Activated T-cell treated with anti-CD3 and anti-CD28 coated beads, Interleukin-2, amount 50 U/mL, for 4 hours (primary cell): ENCODE data around the gene ATG5. TPM values are rescaled to one million over a fixed set of nuclear protein-coding genes. Genes with fewer than 3 reads are reported as not detected.

ENCODE experiments used
- ATAC-seq, 2 donors: fragments of 200-7000 bp; cut with Tn5 transposase; one replicate each; pipeline ENCODE4 v1.10.0; 2021
- DNase-seq: peaks from one replicate; pipeline ENCODE4 v3.0.0-alpha.2; 2020
- H3K27me3 Mint-ChIP-seq: one replicate; pipeline ENCODE4 v1.8.0; 2021; ENCODE audit warnings: low read depth, mixed read lengths
- H3K36me3 Mint-ChIP-seq: one replicate; pipeline ENCODE4 v1.8.0; 2022; ENCODE audit warnings: mixed read lengths; ENCODE audit not compliant: insufficient read depth
- H3K4me1 Mint-ChIP-seq: one replicate; pipeline ENCODE4 v1.8.0; 2021; ENCODE audit warnings: low read depth, mixed read lengths
- H3K4me3 Mint-ChIP-seq: one replicate; pipeline ENCODE4 v1.8.0; 2021; ENCODE audit warnings: mild to moderate bottlenecking, moderate library complexity, mixed read lengths
- H3K9me3 Mint-ChIP-seq: one replicate; pipeline ENCODE4 v1.8.0; 2021; ENCODE audit warnings: mixed read lengths
- total RNA-seq, 3 donors: library from RNA; stranded (reverse); gene quantifications; one replicate each; pipeline ENCODE4 v1.2.1, GENCODE V29; 2021

ATG5 gene
- total RNA-seq, 3 donors from 2014 or later: 29.3 to 30.2 (median 29.5) TPM

DNA sequence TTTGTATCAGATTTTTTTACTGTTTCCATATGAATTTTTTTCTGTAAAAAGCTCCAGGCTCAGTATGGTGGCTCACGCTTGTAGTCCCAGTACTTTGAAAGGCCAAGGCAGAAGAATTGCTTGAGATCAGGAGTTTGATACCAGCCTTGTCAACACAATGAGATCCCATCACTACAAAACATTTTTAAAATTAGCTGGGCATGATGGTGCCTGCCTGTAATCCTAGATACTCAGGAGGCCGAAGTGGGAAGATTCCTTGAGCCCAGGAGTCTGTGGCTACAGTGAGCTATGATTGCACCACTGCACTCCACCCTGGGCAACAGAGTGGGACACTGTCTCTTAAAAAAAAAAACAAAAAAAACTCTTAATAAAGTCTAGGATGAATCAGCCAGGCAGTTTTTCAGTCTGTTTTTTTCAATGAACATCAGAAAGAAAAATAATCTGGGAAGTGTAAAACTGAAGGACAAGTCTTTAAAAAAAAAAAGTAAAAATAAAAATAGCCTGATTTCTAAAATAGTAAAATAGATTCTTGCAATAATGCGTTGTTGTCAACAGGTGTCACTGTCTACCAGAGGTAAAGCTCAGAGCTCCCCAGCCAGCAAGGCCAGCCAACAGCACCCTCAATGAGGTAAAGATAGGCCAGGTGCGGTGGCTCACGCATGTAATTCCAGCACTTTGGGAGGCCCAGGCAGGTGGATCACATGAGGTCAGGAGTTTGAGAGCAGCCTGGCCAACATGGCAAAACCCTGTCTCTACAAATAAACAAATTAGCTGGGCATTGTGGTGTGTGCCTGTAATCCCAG lies 9.3 kb upstream of the ATG5 start:
- peaks cover 4% of the 10 kb centered on the region for H3K4me1 Mint-ChIP-seq
- no peak overlapping the region for H3K4me3 Mint-ChIP-seq
- H3K36me3 Mint-ChIP-seq: no peaks in the 10 kb centered on the region
- H3K9me3 Mint-ChIP-seq: no peaks in the 10 kb centered on the region
- peaks cover 24% of the 10 kb centered on the region for H3K27me3 Mint-ChIP-seq
- peak; percentile 39 for DNase-seq
- ATAC-seq: peak; percentile 72 to 74

DNA sequence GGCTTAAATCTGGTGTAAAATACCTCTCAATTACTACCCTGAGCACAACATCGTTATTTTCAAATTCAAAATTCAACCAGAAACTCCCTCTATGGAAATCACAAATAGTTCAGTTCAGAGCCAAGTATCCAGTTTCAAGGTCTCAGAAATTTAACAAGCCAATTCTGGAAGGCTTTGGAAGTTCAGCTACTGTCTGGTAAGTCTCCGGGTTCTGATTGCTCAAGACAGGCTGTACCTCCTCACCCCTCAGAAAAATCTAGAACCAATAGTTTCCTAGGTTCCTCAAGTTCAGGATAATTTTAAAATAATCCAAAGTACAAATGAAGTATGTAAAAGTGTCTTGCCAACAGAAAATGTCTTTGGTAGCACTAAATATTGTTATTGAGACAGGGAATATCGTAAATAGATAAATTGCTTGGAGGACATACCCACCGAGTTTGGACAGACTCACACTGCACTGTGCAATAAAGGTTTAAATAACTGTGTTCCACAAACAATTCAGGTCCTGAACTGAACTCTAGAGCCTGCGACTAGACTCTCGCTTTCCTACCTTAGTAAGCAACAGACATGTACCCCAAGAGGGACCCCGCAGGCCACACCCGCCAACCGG lies 729 bp downstream of the ATG5 start:
- peaks cover 6% of the 10 kb centered on the region for H3K36me3 Mint-ChIP-seq
- no peak for DNase-seq
- peaks cover 46% of the 10 kb centered on the region for H3K4me1 Mint-ChIP-seq
- H3K4me3 Mint-ChIP-seq: peak overlapping the region; percentile 99
- H3K27me3 Mint-ChIP-seq: peaks cover 10% of the 10 kb centered on the region
- no peaks in the 10 kb centered on the region for H3K9me3 Mint-ChIP-seq
- no peak for ATAC-seq

DNA sequence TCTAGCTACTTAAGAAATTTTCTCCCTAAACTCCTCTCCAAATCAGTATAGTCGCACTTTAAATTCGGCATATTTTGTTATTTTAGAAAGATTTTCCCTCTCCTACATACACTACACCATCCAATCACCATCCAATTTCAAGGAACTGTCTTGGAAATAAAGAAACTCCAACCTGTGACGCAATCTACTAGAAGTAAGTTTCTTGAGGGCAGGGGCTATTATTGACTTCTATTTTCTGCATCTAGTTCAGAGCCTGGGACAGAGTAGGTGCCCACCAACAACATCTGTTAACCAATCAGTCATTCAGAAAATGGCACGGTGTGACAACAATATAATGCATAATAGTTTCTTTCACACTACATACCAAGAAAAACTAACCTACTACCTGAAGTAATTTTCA lies 3.6 kb downstream of the ATG5 start:
- no peak overlapping the region for H3K4me3 Mint-ChIP-seq
- H3K4me1 Mint-ChIP-seq: peaks cover 64% of the 10 kb centered on the region

DNA sequence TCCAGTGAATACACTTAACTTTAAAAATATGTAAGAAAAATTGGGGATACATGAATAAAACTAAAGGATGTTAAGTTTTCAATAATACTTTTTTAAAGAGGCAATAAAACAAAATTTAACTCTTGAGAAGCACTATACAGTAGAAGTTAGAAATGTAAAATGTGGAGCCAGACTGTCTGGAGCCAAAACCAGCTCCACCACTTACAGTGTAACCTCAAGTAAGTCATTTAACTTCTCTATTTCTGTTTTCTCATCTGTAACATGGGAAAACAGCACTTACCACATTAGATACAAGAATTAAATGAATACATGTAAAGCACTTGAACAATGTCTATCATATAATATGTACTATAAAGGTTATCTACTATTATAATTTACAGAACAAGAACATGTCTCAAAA lies 6.7 kb downstream of the ATG5 start:
- no peaks in the 10 kb centered on the region for H3K27me3 Mint-ChIP-seq
- H3K36me3 Mint-ChIP-seq: peaks cover 23% of the 10 kb centered on the region
- ATAC-seq (no peak), DNase-seq (no peak)
- H3K9me3 Mint-ChIP-seq: no peaks in the 10 kb centered on the region
- peaks cover 67% of the 10 kb centered on the region for H3K4me1 Mint-ChIP-seq
- H3K4me3 Mint-ChIP-seq: no peak overlapping the region

More for the DNA sequence above, 3.6 kb downstream of the ATG5 start:
- peaks cover 10% of the 10 kb centered on the region for H3K36me3 Mint-ChIP-seq
- no peaks in the 10 kb centered on the region for H3K27me3 Mint-ChIP-seq
- DNase-seq (no peak), ATAC-seq (no peak)
- H3K9me3 Mint-ChIP-seq: no peaks in the 10 kb centered on the region

DNA sequence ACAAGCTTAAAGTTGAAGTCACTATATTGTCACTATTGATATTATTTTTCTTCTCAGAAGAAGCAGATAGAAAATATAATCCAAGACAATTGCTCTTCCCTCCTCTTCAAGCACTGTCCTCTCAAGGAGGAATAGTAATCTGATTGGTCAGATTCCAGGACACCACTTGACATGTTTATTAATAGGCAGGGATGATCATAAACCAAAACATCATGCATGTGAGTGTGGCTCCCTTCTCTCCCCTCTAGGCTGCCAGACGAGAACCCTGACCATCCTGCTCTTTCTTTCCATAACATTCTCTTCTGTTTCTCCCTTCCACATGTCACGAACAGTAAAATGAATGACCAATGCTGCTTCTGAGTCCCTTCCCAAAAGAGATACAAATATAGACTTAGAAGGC lies 7.5 kb downstream of the ATG5 start:
- no peaks in the 10 kb centered on the region for H3K27me3 Mint-ChIP-seq
- ATAC-seq (no peak), DNase-seq (no peak)
- H3K4me1 Mint-ChIP-seq: peaks cover 67% of the 10 kb centered on the region
- no peaks in the 10 kb centered on the region for H3K9me3 Mint-ChIP-seq
- H3K36me3 Mint-ChIP-seq: peaks cover 29% of the 10 kb centered on the region
- H3K4me3 Mint-ChIP-seq: no peak overlapping the region

DNA sequence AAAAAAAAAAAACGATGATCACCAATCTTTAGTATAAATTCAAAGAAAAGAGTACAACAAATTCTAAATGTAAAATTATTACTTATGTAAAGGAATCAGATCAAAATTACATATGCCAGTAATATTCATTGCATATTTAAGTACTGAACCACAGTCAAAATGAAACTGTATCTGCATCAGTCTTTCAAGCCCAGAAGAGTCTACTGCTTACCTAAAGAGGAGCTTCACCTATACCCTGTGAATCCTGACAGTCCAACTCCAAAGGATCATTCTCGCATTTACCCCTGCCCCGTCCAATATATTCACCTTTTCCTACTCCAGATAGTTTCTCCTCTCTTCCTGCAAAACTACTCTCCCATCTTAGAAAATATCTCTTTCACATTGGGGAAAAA lies 9.2 kb downstream of the ATG5 start:
- no peak overlapping the region for H3K4me3 Mint-ChIP-seq
- peak; percentile 64 to 71 for ATAC-seq
- DNase-seq: no peak
- H3K9me3 Mint-ChIP-seq: no peaks in the 10 kb centered on the region
- H3K36me3 Mint-ChIP-seq: peaks cover 34% of the 10 kb centered on the region
- peaks cover 69% of the 10 kb centered on the region for H3K4me1 Mint-ChIP-seq
- H3K27me3 Mint-ChIP-seq: no peaks in the 10 kb centered on the region

DNA sequence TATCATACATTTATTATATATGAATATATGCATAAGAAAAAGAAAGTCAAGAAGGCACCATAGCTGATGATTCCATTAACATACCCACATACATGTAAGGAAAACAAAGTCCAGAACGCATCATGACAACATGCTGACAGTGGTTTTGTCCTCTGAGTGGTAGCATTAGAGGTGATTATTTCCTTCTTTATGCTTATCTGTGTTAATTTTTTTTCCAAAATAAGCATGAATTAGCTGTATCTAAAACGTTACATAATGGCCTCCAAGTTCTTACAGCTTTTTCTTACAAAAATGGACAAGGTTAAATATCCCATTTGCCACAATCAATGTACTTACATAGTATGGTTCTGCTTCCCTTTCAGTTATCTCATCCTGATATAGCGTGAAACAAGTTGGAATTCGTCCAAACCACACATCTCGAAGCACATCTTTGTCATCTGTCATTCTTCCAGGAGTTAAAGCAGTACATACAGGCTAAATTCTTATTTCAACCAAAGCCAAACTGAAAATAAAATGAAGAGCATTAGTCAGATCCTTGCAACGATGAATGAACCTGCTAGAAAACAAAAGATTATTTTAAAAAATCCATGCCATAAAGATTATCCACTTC lies 9.7 kb downstream of the ATG5 start:
- peak; percentile 61 to 70 for ATAC-seq
- Mint-ChIP-seq H3K4me3 (no peak overlapping the region), H3K27me3 (no peaks in the 10 kb centered on the region), H3K4me1 (peaks cover 69% of the 10 kb centered on the region), H3K9me3 (no peaks in the 10 kb centered on the region), H3K36me3 (peaks cover 39% of the 10 kb centered on the region)
- DNase-seq: no peak

DNA sequence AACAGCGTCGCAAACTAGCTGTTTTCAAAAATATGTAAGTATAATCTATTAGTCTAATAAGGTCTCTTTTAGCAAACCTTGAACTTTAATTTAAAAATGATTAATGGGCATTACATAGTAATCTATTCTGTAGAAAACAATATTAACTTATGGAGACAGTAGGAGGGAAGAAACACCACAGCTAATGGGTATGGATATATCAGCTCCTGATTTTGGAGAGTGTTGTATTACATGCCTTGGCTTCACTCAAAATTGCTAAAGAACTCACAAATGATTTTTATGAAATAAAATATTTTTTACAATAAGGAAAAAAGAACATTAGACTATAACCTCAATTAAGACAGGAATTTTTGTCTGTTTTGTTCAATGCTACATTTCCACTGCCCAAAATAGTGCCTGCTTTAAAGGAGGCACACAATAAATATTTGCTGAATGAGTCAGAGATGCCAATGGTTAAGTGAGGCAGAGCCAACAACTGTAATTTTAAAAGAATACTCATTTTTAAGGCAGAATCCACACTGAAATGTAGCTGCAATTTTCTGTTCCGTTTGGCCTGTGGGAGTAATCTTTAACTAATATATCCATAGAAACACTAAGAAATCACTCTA lies 15.7 kb downstream of the ATG5 start:
- ATAC-seq (no peak), DNase-seq (no peak)
- Mint-ChIP-seq H3K4me3 (no peak overlapping the region), H3K27me3 (no peaks in the 10 kb centered on the region), H3K9me3 (no peaks in the 10 kb centered on the region), H3K36me3 (peaks cover 38% of the 10 kb centered on the region), H3K4me1 (peaks cover 35% of the 10 kb centered on the region)

DNA sequence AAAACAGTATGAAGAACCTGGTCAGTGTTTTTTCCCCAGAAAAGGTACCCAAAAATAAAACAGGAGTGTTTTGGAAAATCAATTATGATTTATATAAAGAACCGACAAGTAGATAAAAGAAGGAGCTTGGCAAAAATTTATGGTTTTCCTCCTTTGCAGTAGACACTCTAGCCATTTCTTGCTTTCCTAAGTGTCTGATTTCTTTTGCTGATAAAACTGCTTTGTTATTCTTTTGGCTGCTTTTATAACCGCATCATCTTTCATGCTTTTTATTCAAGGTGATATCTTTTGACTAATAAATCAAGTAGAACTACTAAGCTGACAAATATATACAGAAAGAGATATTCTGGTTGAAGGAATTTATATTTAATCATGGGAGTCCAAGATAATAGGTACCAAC lies 16.6 kb downstream of the ATG5 start:
- Mint-ChIP-seq H3K4me3 (no peak overlapping the region), H3K9me3 (no peaks in the 10 kb centered on the region), H3K36me3 (peaks cover 37% of the 10 kb centered on the region), H3K27me3 (no peaks in the 10 kb centered on the region), H3K4me1 (peaks cover 35% of the 10 kb centered on the region)
- DNase-seq (no peak), ATAC-seq (no peak)

DNA sequence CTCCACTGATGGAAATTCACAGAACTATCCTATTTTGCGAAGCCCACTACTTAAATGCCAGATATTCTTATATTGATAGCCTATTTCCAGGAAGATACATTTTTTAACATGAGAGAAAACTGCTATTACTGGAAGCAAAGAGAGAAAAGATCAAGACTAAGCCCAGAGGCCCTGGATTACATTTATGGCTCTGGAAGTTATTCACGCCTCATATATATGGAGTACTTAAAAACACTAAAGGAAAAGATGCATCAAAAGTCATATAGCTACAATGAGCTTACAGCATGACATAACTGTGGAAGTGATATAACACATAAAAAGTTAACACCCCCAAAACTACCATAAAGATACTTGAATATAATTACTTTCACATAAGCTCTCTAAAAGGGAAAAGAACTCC lies 19.8 kb downstream of the ATG5 start:
- Mint-ChIP-seq H3K27me3 (no peaks in the 10 kb centered on the region), H3K4me3 (no peak overlapping the region), H3K36me3 (peaks cover 15% of the 10 kb centered on the region), H3K4me1 (peaks cover 15% of the 10 kb centered on the region), H3K9me3 (no peaks in the 10 kb centered on the region)
- ATAC-seq (no peak), DNase-seq (no peak)

DNA sequence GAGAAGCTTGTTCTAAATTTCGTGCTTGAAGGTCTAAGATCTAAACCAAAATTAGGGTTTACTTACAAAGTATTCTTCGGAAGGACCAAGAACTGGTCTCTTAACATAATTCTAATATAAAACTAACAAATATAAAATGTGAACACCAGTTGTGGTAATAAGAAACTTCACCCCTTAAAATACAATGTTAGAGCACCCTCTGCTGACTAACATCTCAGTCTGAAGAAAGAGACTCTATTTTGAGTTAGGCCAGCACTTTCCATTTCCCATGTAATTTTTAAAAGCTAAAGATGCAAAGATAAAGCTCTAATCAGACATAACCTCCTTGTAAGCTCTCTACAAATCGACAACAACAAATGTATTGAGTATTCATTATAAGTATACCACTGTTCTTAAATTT lies 24.6 kb downstream of the ATG5 start:
- DNase-seq: no peak
- Mint-ChIP-seq H3K4me3 (no peak overlapping the region), H3K4me1 (peaks cover 11% of the 10 kb centered on the region), H3K9me3 (no peaks in the 10 kb centered on the region), H3K36me3 (peaks cover 7% of the 10 kb centered on the region), H3K27me3 (no peaks in the 10 kb centered on the region)
- ATAC-seq: no peak

DNA sequence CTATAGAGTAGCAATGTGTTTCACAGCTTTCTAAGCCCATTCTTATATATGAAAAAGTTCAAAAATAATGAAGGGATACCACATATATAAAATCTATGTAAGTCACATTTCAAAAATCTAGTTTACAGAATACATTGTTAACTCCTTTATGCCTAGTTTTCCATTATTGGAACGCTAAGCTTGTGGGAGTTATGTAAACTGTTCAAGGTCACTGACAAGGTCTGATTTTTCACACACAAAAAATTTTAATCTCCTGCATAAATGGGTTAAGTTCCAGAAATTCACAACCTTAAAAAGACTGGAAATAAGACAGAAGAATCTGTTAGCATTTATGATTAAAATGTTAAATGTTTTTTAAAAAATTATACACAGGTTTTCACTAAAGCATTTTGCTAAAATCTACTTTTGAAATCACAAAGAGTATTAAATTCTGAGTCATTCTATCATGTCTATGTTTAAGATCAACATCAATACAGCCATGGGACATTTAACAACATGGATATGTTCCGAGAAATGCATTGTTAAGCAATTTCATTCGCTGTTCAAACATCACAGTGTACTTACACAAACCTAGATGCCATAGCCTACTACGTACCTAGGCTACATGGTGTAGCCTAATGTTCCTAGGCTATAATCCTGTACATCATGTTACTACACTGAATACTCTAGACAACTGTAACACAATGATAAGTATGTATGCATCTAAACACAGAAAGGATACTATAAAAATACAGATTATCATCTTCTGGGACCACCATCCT lies 25.4 kb downstream of the ATG5 start:
- H3K4me1 Mint-ChIP-seq: peaks cover 10% of the 10 kb centered on the region
- no peaks in the 10 kb centered on the region for H3K27me3 Mint-ChIP-seq
- no peak for ATAC-seq
- H3K4me3 Mint-ChIP-seq: no peak overlapping the region
- H3K9me3 Mint-ChIP-seq: no peaks in the 10 kb centered on the region
- no peak for DNase-seq
- H3K36me3 Mint-ChIP-seq: peaks cover 7% of the 10 kb centered on the region

DNA sequence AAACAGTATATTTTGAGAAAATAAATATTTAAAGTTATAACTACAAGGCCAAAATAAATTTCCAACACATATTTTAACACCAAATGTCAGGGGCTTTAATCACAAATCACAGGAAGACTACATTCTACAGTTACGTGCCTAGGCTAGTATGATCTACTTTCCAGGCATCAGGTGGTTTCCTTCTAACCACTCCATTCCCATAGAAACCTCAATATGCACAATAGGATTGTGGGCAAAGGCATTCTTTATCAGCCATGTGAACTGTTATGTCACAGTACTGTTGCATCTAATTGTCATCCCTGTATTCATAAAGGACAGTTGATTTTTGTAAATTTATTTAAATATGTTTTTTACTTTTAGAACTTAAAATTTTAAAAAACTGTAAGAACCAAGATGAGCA lies 32.4 kb downstream of the ATG5 start:
- DNase-seq (no peak), ATAC-seq (no peak)
- H3K4me1 Mint-ChIP-seq: peaks cover 17% of the 10 kb centered on the region
- H3K4me3 Mint-ChIP-seq: no peak overlapping the region
- H3K9me3 Mint-ChIP-seq: peaks cover 4% of the 10 kb centered on the region
- H3K27me3 Mint-ChIP-seq: no peaks in the 10 kb centered on the region
- peaks cover 21% of the 10 kb centered on the region for H3K36me3 Mint-ChIP-seq

DNA sequence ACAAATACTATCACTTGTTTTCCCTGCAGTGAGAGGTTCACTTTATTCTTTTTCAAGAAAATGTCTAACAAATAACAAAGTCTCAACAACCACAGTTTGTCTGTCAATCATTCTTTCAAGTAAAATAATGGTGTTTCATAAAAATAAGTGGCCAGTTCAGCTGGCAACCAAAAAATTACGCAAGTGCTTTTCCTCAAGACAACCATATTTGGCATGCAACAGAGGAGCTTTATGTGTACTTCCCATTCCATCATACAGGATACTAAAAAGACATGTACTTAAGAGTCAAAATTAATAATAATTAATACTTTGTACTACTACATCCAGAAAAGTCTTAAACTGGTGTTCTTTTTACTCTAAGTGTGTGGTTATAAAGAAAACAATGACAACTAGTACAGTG lies 34.6 kb downstream of the ATG5 start:
- no peak for ATAC-seq
- Mint-ChIP-seq H3K27me3 (no peaks in the 10 kb centered on the region), H3K36me3 (peaks cover 25% of the 10 kb centered on the region), H3K9me3 (peaks cover 4% of the 10 kb centered on the region), H3K4me1 (peaks cover 15% of the 10 kb centered on the region), H3K4me3 (no peak overlapping the region)
- no peak for DNase-seq
